GM10847 (cell line): Measurements from ENCODE around the gene LIMS1.

Experiments used
- POLR2A ChIP-seq: IDR thresholded peaks from 2 replicates; pipeline ENCODE4 v1.6.1; 2011; ENCODE audit not compliant: insufficient read length; ENCODE audit errors: extremely low read depth

Gene LIMS1

DNA sequence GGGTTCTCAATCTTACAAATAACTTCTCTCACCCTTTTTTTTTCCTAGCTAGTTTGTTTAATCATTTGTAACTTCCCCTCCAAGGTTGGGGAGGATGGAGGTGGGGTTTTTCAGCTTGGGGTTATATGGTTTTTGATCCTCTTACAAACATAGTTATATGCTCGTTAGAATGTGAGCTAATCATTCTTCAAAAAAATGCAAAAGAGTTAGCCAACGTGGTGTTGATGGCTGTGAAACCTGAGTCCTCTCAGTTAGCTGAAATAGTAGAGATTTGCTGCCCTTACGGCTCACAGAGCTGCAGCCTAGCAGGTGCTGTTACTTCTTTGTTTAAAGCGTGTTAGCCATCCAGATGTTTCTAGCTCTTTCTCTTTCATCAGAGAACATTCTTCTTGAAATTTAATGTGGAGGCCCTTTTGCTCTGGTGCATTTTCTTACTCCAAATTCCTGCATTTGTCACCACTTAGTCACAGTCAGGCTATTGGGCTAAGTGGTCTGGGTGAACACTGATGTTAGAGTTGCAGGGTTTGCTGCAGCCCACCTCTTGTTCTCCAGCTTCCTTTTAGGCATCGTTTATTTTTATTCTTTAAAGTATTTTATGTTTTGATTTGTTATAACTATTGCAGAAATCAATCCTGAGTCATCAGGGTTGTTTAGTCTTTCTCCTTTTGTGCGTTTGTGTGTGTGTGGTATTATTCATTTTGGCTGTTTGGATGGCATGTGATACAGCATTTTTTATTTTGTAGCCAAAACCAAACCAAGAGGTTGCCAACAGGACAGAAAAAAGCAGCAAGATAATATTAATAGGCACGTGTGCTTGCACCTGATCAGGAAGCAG lies 41.1 kb downstream of the LIMS1 start:
- no peak for TF ChIP-seq POLR2A

- TF ChIP-seq POLR2A = no peak
Measured at GRCh38 chr2:108577099-108577498, 42.8 kb downstream of the LIMS1 start.

- TF ChIP-seq POLR2A = no peak
Measured at GRCh38 chr2:108579623-108580022, 45.4 kb downstream of the LIMS1 start.

DNA sequence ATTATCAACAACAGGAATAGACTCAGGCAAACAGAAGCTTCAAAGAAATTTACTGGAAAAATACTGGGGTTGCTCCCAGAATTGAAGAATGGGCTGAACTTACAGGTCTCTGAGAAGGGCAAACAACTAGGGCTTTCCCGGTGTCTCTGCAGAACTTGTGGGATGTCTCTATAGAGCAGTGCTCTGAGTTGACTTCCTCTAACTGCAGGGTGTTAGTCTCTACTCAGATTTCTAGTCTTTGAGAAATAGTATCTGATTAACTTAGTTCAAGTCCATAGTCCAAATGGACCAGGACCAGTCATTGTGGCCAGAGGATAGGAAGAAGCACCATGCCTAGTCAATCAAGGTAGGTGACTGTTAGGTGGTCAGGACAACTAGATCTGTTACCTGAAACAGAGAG lies 45.8 kb downstream of the LIMS1 start:
- TF ChIP-seq POLR2A = no peak

GRCh38 chr2:108583903-108584520 lies 49.7 kb downstream of the LIMS1 start:
- no peak for TF ChIP-seq POLR2A

GRCh38 chr2:108585436-108585835 lies 51.2 kb downstream of the LIMS1 start:
- no peak for TF ChIP-seq POLR2A

DNA sequence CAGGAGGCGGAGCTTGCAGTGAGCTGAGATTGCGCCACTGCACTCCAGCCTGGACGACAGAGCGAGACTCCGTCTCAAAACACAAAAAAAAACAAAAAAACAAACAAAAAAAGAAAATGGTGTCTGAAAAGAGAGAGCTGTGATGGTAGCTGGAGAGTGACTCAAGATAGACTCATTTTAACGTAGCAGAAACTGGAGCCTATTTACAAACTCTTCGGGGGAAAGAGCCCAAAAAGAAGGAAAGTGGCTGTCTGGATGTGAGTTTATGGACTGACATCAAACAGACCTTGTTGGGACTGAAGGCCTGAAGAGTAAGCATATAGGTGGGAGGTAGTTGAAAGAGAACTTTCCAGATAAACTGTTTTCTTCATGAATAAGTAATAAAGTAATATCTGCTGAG lies 51.8 kb downstream of the LIMS1 start:
- no peak for TF ChIP-seq POLR2A

DNA sequence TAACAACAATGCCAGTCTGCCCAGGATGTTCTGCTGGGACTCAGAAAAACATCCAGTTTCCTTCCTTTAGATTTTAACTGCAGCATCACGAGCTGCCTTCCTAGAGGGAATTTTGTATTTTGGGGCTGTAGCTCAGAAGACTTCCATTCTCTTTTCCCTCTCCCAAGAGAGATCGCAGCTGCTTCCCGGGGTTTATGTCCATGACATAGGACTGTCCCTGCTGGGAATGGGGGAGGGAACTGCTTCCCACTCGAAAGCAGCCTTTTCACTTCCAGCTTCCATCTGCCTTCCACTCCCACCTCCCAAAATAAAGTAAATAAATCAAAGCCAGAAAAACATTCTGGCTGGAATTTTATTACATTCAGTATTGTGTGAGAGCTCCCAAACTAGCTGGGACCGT lies 52.4 kb downstream of the LIMS1 start:
- TF ChIP-seq POLR2A = no peak

- no peak for TF ChIP-seq POLR2A
Measured at GRCh38 chr2:108587621-108588020, 53.4 kb downstream of the LIMS1 start.

DNA sequence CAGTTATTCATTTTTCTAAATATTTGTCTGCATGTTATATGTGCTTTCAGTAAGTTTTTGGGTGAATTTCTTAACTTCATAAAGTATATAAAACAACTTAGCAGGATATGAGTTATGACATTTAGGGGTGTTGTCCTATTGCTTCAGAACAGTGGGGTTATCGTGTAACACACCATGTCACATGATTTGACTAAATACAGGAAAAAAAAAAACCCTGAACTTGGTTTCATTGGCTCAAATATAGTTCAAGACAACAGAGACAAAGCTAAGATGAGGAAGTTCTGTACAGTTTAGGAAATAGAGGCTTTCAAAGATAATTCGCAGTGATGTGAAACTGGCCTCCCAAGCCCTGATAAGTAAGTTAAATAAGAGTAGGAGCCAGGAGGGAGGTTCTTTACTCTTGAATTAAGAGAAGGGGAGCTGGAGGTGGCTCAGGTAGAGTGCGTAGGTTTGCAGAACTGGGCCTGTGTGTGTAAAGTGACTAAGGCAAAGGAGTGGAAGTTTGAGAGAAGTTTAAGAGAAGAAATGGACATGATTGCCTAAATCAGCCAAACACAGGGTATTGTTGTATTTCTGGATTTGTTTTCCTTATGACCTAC lies 53.9 kb downstream of the LIMS1 start:
- TF ChIP-seq POLR2A = no peak

- no peak for TF ChIP-seq POLR2A
Measured at GRCh38 chr2:108589372-108589771, 55.1 kb downstream of the LIMS1 start.

- TF ChIP-seq POLR2A = no peak
Measured at GRCh38 chr2:108589781-108590180, 55.5 kb downstream of the LIMS1 start.

DNA sequence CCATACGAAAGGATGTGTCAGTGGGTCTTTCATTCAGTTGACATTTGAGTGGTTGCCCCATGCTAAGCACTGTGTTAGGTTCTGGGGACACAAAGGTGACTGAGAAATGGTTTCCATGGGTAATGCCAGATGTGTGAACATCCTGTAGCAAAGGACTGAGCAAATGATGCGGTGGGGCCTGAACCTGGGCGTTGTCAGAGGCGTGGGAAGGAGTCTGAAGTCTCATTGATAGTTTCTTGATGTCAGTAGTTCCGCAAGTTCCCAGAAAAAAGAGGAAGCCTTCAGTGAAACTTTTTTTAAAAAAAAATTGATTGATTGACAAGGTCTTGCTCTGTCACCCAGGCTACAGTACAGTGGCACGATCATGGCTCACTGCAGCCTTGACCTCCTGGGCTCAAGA lies 56.9 kb downstream of the LIMS1 start:
- TF ChIP-seq POLR2A = no peak

- TF ChIP-seq POLR2A = no peak
Measured at GRCh38 chr2:108593547-108594098, 59.4 kb downstream of the LIMS1 start.

DNA sequence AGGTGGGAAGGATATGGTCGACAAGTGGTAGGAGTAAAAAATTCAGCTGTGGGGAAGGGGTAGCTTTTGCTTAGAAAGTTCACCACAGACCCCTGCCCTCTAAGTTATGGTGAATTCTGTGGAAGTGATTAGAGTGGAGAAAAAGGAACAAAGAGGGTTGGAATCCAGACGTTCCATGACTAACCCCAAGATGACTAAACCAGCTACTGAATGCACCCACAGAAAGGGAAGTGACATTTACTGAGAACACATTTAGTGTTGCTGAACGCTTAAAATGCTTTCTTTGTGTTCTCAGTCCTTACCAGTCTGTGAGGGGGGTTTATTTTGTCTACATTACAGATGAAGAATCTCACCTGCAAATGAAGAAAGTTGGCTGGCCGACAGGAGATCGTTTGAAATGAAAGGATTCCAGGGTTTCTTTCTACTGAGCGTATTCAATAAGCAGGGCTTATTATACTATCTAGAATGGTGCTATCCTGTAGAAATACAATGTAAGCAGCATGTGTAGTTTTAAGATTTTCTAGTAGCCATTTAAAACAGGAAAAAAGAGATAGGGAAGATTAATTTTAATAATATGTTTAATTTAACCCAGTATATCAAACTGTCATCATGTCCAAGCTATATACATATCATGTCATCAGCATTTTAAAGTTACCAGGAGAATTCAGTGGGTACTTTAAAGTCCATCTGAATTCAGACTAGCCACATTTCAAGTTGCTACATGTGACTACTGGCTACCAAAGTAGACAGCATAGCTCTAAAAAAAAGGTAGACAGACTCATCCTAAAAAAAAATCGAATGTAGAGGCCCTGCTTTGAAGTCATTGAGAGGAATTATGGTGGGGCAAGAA lies 60.1 kb downstream of the LIMS1 start:
- no peak for TF ChIP-seq POLR2A
